Measurements from ENCODE around the gene MYOCD.

MYOCD gene

GRCh38 chr17:12688382-12688781, 22.7 kb downstream of the MYOCD start:
- Histone ChIP-seq H3K27me3 (ENCODE audit: control insufficient read depth, insufficient read depth, low read length) (no peaks in the 10 kb centered on the region), H2AFZ (no peak overlapping the region), H3K9me3 (ENCODE audit: control insufficient read depth, low read length) (no peaks in the 10 kb centered on the region), H3K36me3 (ENCODE audit: control insufficient read depth, insufficient read depth, low read length) (no peaks in the 10 kb centered on the region), H3K79me2 (no peaks in the 10 kb centered on the region), H3K4me2 (ENCODE audit: low read length) (no peak overlapping the region), H3K9ac (no peak overlapping the region), H3K27ac (no peak overlapping the region), H3K4me3 (ENCODE audit: low read depth, low read length) (no peak overlapping the region), H3K4me1 (no peaks in the 10 kb centered on the region)
- no peak for TF ChIP-seq CTCF (IDR thresholded peaks at IDR 0.05)

GRCh38 chr17:12691173-12691572, 25.5 kb downstream of the MYOCD start:
- H3K9ac ChIP-seq, result no peak overlapping the region
- H3K4me3 ChIP-seq (ENCODE audit: low read depth, low read length), result no peak overlapping the region
- no peak overlapping the region for H3K27ac ChIP-seq

GRCh38 chr17:12693640-12694039, 27.9 kb downstream of the MYOCD start:
- H3K9me3 ChIP-seq (ENCODE audit: control insufficient read depth, low read length), result no peaks in the 10 kb centered on the region
- H3K27me3 ChIP-seq (ENCODE audit: control insufficient read depth, insufficient read depth, low read length), result no peaks in the 10 kb centered on the region
- no peak overlapping the region for H3K27ac ChIP-seq

More at GRCh38 chr17:12691173-12691572, 25.5 kb downstream of the MYOCD start:
- no peak for TF ChIP-seq CTCF (IDR thresholded peaks at IDR 0.05)
- H3K4me1 ChIP-seq, result no peaks in the 10 kb centered on the region
- no peaks in the 10 kb centered on the region for H3K36me3 ChIP-seq (ENCODE audit: control insufficient read depth, insufficient read depth, low read length)
- no peak overlapping the region for H2AFZ ChIP-seq
- H3K27me3 ChIP-seq (ENCODE audit: control insufficient read depth, insufficient read depth, low read length), result no peaks in the 10 kb centered on the region
- H3K79me2 ChIP-seq, result no peaks in the 10 kb centered on the region
- no peak overlapping the region for H3K4me2 ChIP-seq (ENCODE audit: low read length)
- H3K9me3 ChIP-seq (ENCODE audit: control insufficient read depth, low read length), result no peaks in the 10 kb centered on the region

GRCh38 chr17:12706070-12706469, 40.4 kb downstream of the MYOCD start:
- Histone ChIP-seq H3K36me3 (ENCODE audit: control insufficient read depth, insufficient read depth, low read length) (no peaks in the 10 kb centered on the region), H3K27ac (no peak overlapping the region), H3K4me2 (ENCODE audit: low read length) (no peak overlapping the region), H3K9me3 (ENCODE audit: control insufficient read depth, low read length) (no peaks in the 10 kb centered on the region), H3K4me3 (ENCODE audit: low read depth, low read length) (no peak overlapping the region), H3K79me2 (no peaks in the 10 kb centered on the region), H3K27me3 (ENCODE audit: control insufficient read depth, insufficient read depth, low read length) (no peaks in the 10 kb centered on the region), H3K9ac (no peak overlapping the region), H2AFZ (peak overlapping the region; percentile 45), H3K4me1 (no peaks in the 10 kb centered on the region)
- no peak for TF ChIP-seq CTCF (IDR thresholded peaks at IDR 0.05)

More at GRCh38 chr17:12693640-12694039, 27.9 kb downstream of the MYOCD start:
- H2AFZ ChIP-seq, result no peak overlapping the region
- H3K4me3 ChIP-seq (ENCODE audit: low read depth, low read length), result no peak overlapping the region
- no peaks in the 10 kb centered on the region for H3K79me2 ChIP-seq
- H3K36me3 ChIP-seq (ENCODE audit: control insufficient read depth, insufficient read depth, low read length), result no peaks in the 10 kb centered on the region
- no peak for TF ChIP-seq CTCF (IDR thresholded peaks at IDR 0.05)
- H3K4me2 ChIP-seq (ENCODE audit: low read length), result no peak overlapping the region
- H3K4me1 ChIP-seq, result no peaks in the 10 kb centered on the region
- no peak overlapping the region for H3K9ac ChIP-seq

- Histone ChIP-seq H3K4me3 (ENCODE audit: low read depth, low read length) (no peak overlapping the region), H3K9me3 (ENCODE audit: control insufficient read depth, low read length) (no peaks in the 10 kb centered on the region), H2AFZ (no peak overlapping the region), H3K36me3 (ENCODE audit: control insufficient read depth, insufficient read depth, low read length) (no peaks in the 10 kb centered on the region), H3K27me3 (ENCODE audit: control insufficient read depth, insufficient read depth, low read length) (no peaks in the 10 kb centered on the region), H3K27ac (no peak overlapping the region), H3K4me1 (peaks cover 15% of the 10 kb centered on the region), H3K4me2 (ENCODE audit: low read length) (no peak overlapping the region), H3K79me2 (no peaks in the 10 kb centered on the region), H3K9ac (no peak overlapping the region)
- no peak for TF ChIP-seq CTCF (IDR thresholded peaks at IDR 0.05)
Measured at GRCh38 chr17:12709063-12709462, 43.4 kb downstream of the MYOCD start.

Data from parathyroid adenoma (tissue), 2 donors.